ENCODE results near the gene KHDRBS2.

DNA sequence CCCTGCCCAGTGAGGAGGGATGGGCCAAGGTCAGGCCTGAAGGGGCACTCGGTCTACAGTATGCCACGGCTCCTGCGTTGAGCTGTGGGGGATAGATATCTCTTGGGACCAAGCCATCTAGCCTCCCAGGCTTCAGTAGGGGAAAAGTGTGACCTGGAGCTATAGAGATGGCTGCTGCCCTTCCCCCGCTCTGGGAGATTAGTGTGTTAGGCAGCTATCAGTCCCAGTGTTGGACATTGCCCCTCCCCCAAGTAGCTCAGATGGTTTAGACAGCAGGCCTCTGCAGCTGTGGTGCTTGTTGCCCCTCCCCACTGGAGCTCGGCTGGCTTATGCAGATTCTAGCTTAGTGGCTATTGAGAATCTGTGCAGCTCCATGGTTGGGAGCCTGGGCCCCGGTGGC lies 56.8 kb downstream of the KHDRBS2 start:
- TF ChIP-seq, protein P1, sequence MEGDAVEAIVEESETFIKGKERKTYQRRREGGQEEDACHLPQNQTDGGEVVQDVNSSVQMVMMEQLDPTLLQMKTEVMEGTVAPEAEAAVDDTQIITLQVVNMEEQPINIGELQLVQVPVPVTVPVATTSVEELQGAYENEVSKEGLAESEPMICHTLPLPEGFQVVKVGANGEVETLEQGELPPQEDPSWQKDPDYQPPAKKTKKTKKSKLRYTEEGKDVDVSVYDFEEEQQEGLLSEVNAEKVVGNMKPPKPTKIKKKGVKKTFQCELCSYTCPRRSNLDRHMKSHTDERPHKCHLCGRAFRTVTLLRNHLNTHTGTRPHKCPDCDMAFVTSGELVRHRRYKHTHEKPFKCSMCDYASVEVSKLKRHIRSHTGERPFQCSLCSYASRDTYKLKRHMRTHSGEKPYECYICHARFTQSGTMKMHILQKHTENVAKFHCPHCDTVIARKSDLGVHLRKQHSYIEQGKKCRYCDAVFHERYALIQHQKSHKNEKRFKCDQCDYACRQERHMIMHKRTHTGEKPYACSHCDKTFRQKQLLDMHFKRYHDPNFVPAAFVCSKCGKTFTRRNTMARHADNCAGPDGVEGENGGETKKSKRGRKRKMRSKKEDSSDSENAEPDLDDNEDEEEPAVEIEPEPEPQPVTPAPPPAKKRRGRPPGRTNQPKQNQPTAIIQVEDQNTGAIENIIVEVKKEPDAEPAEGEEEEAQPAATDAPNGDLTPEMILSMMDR (IDR thresholded peaks at IDR 0.05; ENCODE audit: insufficient read depth, low read length), result no peak
- TF ChIP-seq, protein P2, sequence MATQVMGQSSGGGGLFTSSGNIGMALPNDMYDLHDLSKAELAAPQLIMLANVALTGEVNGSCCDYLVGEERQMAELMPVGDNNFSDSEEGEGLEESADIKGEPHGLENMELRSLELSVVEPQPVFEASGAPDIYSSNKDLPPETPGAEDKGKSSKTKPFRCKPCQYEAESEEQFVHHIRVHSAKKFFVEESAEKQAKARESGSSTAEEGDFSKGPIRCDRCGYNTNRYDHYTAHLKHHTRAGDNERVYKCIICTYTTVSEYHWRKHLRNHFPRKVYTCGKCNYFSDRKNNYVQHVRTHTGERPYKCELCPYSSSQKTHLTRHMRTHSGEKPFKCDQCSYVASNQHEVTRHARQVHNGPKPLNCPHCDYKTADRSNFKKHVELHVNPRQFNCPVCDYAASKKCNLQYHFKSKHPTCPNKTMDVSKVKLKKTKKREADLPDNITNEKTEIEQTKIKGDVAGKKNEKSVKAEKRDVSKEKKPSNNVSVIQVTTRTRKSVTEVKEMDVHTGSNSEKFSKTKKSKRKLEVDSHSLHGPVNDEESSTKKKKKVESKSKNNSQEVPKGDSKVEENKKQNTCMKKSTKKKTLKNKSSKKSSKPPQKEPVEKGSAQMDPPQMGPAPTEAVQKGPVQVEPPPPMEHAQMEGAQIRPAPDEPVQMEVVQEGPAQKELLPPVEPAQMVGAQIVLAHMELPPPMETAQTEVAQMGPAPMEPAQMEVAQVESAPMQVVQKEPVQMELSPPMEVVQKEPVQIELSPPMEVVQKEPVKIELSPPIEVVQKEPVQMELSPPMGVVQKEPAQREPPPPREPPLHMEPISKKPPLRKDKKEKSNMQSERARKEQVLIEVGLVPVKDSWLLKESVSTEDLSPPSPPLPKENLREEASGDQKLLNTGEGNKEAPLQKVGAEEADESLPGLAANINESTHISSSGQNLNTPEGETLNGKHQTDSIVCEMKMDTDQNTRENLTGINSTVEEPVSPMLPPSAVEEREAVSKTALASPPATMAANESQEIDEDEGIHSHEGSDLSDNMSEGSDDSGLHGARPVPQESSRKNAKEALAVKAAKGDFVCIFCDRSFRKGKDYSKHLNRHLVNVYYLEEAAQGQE (IDR thresholded peaks at IDR 0.05; ENCODE audit: insufficient replicate concordance, low read depth), result no peak
- no peak for TF ChIP-seq POLR2AphosphoS5 (IDR thresholded peaks at IDR 0.05; ENCODE audit: low read depth)
- no peak for TF ChIP-seq SPI1 (IDR thresholded peaks at IDR 0.05; ENCODE audit: borderline replicate concordance, low read depth)
- TF ChIP-seq GABPA (IDR thresholded peaks at IDR 0.05; ENCODE audit: low read depth), result no peak
